B cell (primary cell): ENCODE results near the gene PTPN1.

ENCODE experiments used
- CTCF ChIP-seq: fragments of 200-600 bp; IDR thresholded peaks from one replicate; pipeline ENCODE4 v1.8.0; 2022; ENCODE audit warnings: antibody characterized with exemption, mild to moderate bottlenecking
- EZH2 ChIP-seq: IDR thresholded peaks from 2 replicates; pipeline ENCODE4 v1.6.1; 2012; ENCODE audit warnings: borderline replicate concordance, low read depth, mild to moderate bottlenecking, moderate library complexity, low read length; ENCODE audit not compliant: insufficient read depth, poor library complexity, severe bottlenecking

GRCh38 chr20:50537546-50538201, 27.5 kb downstream of the PTPN1 start:
- TF ChIP-seq CTCF = no peak
- TF ChIP-seq EZH2 = no peak
